ENCODE results near the gene RRM2. TPM values are rescaled to one million over a fixed set of nuclear protein-coding genes. Genes with fewer than 3 reads are reported as not detected.

The RRM2 gene
- total RNA-seq, 1 donor from 2014 or later, result 8.4 TPM

DNA sequence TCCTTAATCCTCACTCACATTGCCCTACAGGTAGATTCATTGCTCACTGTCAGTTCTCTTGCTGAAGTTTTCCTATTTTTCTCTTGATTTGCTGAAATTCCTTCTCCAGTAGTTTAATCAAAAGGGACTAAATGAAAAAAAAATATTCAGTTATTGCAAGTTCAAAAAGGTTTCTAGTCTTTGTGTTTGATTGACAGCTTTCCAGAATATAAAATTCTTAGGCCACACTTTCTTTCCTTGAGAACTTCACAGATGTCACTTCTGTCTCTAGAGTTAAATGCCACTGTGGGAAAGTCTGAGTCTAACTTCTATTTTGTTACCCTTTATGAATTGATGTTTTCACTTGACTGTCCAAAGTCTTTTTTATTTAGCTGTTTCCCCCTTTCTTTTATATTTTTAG, 25.7 kb downstream of the RRM2 start:
- no peak for DNase-seq
- no peaks in the 10 kb centered on the region for H3K4me1 ChIP-seq
- ATAC-seq, result no peak
- H3K4me3 ChIP-seq, result no peak overlapping the region
- no peaks in the 10 kb centered on the region for H3K9me3 ChIP-seq
- no peak overlapping the region for H3K27ac ChIP-seq
- no peaks in the 10 kb centered on the region for H3K36me3 ChIP-seq
- no peaks in the 10 kb centered on the region for H3K27me3 ChIP-seq (ENCODE audit: low read depth)
- no peak for TF ChIP-seq CTCF (IDR thresholded peaks at IDR 0.05)
- intact Hi-C loops (cut with DNase I), result no loop called here

DNA sequence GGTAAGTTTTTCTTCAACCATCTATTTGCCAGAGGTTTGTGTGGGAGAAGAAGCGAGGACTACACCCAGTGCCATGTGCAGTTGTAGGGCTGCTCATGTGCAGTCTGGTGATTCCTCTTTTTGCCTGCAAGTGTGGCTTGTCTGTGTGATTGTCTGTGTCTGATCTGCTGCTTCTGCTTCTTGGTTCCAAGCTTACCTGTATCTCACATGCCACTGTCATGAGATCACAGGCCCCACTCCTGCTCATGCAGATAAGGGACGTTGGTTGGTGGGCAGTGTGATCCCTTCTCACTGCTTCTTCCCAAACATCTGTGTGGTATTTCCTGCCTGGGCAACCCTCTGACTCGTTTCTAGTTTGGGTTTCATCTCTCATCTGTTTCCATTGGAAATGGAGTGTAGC, 27.1 kb downstream of the RRM2 start:
- no peaks in the 10 kb centered on the region for H3K36me3 ChIP-seq
- DNase-seq (no peak), ATAC-seq (no peak)
- H3K4me3 ChIP-seq, result no peak overlapping the region
- H3K27ac ChIP-seq, result no peak overlapping the region
- no peaks in the 10 kb centered on the region for H3K27me3 ChIP-seq (ENCODE audit: low read depth)
- no peaks in the 10 kb centered on the region for H3K9me3 ChIP-seq
- intact Hi-C loops (cut with DNase I), result no loop called here
- H3K4me1 ChIP-seq, result no peaks in the 10 kb centered on the region
- TF ChIP-seq CTCF (IDR thresholded peaks at IDR 0.05), result no peak

DNA sequence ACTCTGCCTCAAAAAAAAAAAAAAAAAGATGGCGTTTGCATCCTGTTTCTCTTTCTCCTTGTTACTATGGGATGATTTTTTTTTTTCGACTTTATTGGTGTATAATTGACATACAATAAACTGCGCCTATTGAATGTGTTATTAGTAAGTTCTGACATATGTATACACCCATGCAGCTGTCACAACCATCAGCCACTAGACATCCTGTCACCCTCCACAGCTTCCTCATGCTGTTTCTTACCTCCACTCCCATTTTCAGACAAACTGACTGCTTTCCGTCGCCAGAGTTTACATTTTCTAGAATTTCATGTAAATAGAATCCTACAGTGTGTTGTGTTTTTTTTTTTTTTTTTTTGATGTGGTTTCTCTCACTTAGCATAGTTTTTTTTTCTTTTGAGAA, 27.9 kb downstream of the RRM2 start:
- ATAC-seq, result no peak
- H3K4me3 ChIP-seq, result no peak overlapping the region
- no peak for DNase-seq

DNA sequence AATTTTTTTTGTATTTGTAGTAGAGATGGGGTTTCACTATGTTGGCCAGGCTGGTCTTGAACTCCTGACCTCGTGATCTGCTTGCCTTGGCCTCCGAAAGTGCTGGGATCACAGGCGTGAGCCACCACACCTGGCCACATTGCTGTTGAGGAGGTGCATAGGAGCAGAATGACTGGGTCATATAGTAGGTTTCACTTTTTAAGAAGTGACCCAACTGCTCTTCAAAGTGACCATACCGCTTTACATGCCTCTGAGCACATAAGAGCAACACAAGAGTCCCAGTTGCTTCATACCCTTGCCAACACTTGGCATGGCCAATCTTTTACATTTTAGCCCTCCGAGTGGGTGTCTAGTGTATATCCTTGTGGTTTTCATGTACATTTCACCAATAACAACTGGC, 28.9 kb downstream of the RRM2 start:
- Histone ChIP-seq H3K9me3 (no peaks in the 10 kb centered on the region), H3K36me3 (no peaks in the 10 kb centered on the region), H3K27me3 (ENCODE audit: low read depth) (no peaks in the 10 kb centered on the region), H3K27ac (no peak overlapping the region), H3K4me3 (no peak overlapping the region), H3K4me1 (no peaks in the 10 kb centered on the region)
- intact Hi-C loops (cut with DNase I), result no loop called here
- ATAC-seq, result peak; percentile 49 to 62
- DNase-seq, result no peak
- no peak for TF ChIP-seq CTCF (IDR thresholded peaks at IDR 0.05)

More for the DNA sequence above, 27.9 kb downstream of the RRM2 start:
- intact Hi-C loops (cut with DNase I), result no loop called here
- no peaks in the 10 kb centered on the region for H3K4me1 ChIP-seq
- no peaks in the 10 kb centered on the region for H3K27me3 ChIP-seq (ENCODE audit: low read depth)
- TF ChIP-seq CTCF (IDR thresholded peaks at IDR 0.05), result no peak
- no peaks in the 10 kb centered on the region for H3K9me3 ChIP-seq
- no peaks in the 10 kb centered on the region for H3K36me3 ChIP-seq
- H3K27ac ChIP-seq, result no peak overlapping the region

- H3K9me3 ChIP-seq, result no peaks in the 10 kb centered on the region
- ATAC-seq, result no peak
- H3K36me3 ChIP-seq, result no peaks in the 10 kb centered on the region
- no peak for DNase-seq
- H3K27me3 ChIP-seq (ENCODE audit: low read depth), result no peaks in the 10 kb centered on the region
- H3K27ac ChIP-seq, result no peak overlapping the region
- no peak for TF ChIP-seq CTCF (IDR thresholded peaks at IDR 0.05)
- intact Hi-C loops (cut with DNase I), result no loop called here
- no peaks in the 10 kb centered on the region for H3K4me1 ChIP-seq
- H3K4me3 ChIP-seq, result no peak overlapping the region
Observed at GRCh38 chr2:10157293-10157692, 34.8 kb downstream of the RRM2 start.

DNA sequence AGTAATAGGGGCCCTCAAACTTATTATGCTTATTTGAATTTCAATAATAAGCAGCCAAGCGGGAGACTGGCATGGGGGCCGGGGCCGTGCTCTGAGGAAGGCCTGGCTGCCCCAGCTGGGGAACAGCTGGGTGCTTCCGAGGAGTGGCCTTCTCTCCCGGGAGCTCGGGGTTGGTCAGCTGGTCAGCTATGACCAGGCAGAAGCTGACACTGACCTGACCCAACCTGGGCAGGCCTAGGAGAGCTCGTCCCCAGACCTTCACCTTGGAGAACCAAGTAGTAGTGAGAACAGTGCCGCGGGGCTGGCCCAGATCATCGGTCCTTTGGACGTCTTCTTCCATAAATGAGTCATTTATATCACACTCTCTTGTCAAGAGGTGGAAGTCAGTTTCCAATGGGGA, 36.1 kb downstream of the RRM2 start:
- no peaks in the 10 kb centered on the region for H3K4me1 ChIP-seq
- H3K4me3 ChIP-seq, result no peak overlapping the region
- no peaks in the 10 kb centered on the region for H3K9me3 ChIP-seq
- H3K27ac ChIP-seq, result no peak overlapping the region
- DNase-seq (no peak), ATAC-seq (no peak)
- intact Hi-C loops (cut with DNase I), result no loop called here
- no peaks in the 10 kb centered on the region for H3K27me3 ChIP-seq (ENCODE audit: low read depth)
- no peak for TF ChIP-seq CTCF (IDR thresholded peaks at IDR 0.05)
- no peaks in the 10 kb centered on the region for H3K36me3 ChIP-seq
